NB4 (cell line): ENCODE results near the gene RAE1.

Experiments used
- CTCF ChIP-seq: IDR thresholded peaks from one replicate; pipeline ENCODE4 v1.5.1; 2012; ENCODE audit warnings: low read depth, low read length
- POLR2A ChIP-seq: IDR thresholded peaks from 2 replicates; pipeline ENCODE4 v1.6.1; 2011; ENCODE audit warnings: mild to moderate bottlenecking; ENCODE audit not compliant: insufficient read length; ENCODE audit errors: extremely low read depth

GRCh38 chr20:57378646-57379262 lies 27.7 kb downstream of the RAE1 start:
- no peak for TF ChIP-seq CTCF
- no peak for TF ChIP-seq POLR2A
